NCI-H774 (cell line): ENCODE results near the gene HTR3B.

Experiments used
- DNase-seq: peaks from one replicate; lab custom pipeline; 2025; lab: John Stamatoyannopoulos, UW

HTR3B gene

GRCh38 chr11:113947994-113948393, 43.4 kb downstream of the HTR3B start:
- DNase-seq = no peak

- DNase-seq = no peak
These were observed 45.3 kb downstream of the HTR3B start for GRCh38 chr11:113949891-113950290.

DNA sequence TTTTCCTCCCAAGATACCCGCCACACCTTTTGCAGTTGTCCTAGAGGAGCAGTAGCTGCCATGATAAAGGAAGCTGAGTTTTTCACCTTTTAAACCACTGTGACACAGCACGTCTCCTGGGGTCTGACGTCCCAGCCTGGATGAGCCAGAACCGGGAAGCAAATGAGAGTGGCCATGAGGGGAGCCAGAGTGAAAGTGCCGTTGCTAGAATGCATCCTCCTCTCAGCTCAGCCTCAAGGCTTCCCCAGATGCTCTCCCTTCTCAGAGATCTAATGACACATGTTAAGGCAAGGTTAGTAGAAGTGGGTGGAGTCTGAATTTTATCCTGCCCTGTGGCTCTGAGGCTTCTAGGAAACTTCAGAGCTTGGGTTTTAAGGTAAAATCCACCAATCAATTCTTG, 46.9 kb downstream of the HTR3B start:
- no peak for DNase-seq

GRCh38 chr11:113952070-113952469, 47.5 kb downstream of the HTR3B start:
- no peak for DNase-seq

- no peak for DNase-seq
These were observed 48.0 kb downstream of the HTR3B start for GRCh38 chr11:113952588-113952987.

- DNase-seq = no peak
These were observed 49.6 kb downstream of the HTR3B start for GRCh38 chr11:113954235-113954634.

DNA sequence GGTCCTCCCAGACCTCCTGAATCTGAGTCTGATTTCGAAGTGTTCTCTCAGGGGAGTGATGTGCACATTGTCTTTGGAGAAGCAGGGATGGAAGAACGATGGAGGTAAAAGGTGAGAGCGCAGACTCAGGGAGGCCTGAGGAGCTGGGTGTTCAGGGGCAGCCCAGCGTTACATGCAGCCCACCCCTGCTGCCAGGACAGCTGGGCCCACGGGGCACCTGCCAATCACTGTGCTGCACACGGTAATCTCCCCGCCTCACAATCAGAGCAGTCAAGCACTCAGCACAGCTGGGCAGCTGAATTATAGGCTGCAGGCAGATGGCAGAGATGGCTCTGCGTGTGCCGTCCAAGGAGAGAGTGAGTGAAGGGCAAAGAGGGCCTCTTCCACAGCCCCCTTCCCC, 52.4 kb downstream of the HTR3B start:
- DNase-seq = no peak

- DNase-seq = no peak
These were observed 56.2 kb downstream of the HTR3B start for GRCh38 chr11:113960702-113961330.

DNA sequence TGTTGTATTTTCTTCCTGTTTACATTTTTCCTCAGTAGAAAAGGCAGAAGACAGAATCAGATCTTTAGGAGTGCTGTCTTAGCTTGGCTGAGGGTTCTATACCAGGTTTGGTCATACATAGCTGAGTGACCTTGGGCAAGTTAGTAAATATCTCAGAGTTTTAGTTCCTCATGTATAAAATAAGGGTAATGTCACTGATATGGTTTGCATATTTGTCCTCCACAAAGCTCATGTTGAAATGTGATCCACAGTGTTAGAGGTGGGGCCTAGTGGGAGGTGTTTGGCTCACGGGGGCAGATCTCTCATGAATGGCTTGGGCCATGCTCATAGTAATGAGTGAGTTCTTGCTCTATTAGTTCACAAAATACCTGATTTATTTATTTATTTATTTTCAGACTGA, 62.8 kb downstream of the HTR3B start:
- no peak for DNase-seq

DNA sequence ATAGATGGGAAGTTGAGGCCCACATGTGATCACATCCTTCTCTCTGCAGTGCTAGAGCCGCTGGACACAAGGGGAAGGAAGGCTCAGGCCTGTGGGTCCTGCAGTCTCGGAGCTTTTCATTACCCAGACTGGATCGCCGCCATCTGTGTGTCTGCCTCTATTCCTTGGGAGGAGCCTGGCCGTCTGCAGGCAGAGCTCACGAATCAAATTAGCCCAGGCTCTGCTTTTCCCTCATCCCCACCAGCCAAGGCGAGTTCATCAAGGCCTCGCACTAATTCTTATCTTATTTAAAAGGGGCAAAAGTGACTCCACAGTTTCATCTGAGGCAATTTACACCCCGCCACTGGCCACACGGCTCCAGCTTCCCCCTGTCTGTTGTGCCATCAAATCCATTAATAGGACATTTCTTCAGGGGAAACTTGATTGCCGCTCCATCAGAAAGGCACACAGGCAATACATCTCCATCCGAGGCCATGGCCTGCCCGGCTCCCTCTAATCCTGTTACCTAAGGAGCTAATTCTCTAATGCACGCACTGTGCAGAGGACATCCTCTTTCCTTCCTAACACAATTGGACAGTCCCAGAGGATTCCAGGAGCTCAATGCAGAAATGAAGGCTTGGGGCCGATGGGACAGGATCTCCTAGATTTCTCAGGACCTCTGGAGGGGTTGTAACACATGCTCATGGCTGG, 67.1 kb downstream of the HTR3B start:
- DNase-seq = no peak

- peak; percentile 84 for DNase-seq
These were observed 70.3 kb downstream of the HTR3B start, which contains the start of gene HTR3A for GRCh38 chr11:113974741-113975470. Gene HTR3A, plus strand, starts transcription at chr11:113975108. Its CDS starts 218 bp downstream, at chr11:113975326.

DNA sequence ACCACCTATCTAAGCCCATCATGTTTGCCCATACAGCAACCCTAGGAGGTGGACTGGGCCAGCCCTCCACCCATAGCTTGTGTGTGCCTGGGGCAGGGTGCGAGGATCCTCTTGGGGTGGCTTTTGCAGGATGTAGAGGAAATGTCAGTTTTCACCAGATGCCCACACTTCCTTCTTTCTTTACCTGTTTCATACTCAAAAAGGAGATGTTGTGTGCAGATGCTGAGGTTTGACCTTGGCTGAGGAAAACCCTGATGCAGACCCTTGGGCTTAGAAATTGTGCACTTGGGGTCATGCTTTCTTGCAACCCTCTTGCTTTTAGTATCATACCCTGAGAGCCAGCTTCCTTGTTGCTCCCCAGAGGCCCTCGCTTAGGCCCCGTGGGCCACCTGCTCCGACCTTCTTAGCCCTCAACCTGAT, 72.5 kb downstream of the HTR3B start:
- no peak for DNase-seq

DNA sequence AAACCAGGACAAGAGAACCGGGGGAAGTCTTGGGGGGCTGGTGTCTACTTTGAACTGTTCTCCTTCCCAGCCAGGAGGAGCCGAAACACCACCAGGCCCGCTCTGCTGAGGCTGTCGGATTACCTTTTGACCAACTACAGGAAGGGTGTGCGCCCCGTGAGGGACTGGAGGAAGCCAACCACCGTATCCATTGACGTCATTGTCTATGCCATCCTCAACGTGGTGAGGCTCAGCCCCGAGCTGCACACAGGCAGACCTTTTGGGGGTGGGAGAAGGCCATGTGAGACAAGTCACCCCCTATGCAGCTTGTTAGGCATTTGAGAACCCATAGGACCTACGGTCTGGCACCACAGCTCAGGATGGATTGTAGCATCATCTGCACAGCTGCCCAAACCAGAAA, 73.1 kb downstream of the HTR3B start:
- DNase-seq = no peak

DNA sequence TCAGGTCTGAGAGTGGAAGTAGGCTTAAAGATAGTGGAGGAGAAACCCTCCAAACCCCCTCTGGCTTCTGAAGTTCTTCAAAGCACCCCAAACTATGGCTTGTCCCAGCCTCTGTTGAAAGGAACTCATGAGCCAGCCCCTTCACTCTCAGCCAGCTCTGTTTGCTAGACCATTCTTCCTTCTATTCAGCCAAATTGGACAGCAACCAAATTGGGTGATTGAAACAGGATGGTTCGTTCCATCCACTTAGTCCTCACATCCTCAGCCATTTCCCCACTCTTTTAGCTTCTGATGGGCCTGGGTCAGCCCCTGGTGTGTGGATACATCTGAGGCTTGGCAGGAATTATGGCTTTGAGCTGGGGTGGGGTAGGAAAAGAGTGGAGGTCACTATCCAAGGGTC, 74.8 kb downstream of the HTR3B start:
- no peak for DNase-seq

DNA sequence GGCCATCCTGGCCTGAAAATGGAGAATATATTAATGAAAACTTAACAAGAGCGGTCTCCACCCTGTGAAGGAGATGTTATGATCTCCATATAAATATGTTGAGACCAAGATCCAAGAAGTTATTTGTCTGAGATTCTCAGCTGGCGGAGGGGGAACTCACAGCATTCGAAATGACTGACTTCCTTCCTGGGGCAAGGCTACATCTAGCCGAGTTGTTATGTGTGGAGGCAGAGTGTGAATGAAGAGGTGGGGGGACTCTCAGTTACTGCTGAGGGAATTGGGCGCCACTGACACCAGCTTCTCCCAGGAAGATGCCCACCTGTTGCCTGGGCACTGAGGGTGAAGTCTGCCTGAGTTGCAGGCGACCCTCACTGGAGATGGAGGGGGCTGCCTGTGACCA, 76.2 kb downstream of the HTR3B start:
- DNase-seq = no peak

DNA sequence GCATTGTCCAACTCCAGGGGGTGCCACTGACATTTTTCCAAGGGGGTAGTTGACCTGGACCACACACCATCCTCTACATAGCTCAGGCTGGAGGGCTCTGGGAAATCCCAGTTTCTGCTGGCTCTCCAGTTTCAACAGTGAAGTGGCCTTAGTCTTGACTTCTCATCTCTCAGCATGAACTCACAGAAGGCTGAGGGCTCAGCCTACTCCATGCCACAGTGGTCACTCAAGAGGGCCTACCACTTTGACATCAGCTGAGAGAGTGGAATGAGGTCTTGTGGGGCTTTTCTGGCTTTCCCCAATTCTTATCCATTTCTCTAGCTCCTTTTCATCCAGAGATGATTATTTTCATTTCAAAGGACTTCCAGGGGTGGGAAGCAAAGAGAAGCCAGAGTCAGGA, 77.7 kb downstream of the HTR3B start:
- no peak for DNase-seq

GRCh38 chr11:113984781-113985180, 80.2 kb downstream of the HTR3B start:
- DNase-seq = no peak

DNA sequence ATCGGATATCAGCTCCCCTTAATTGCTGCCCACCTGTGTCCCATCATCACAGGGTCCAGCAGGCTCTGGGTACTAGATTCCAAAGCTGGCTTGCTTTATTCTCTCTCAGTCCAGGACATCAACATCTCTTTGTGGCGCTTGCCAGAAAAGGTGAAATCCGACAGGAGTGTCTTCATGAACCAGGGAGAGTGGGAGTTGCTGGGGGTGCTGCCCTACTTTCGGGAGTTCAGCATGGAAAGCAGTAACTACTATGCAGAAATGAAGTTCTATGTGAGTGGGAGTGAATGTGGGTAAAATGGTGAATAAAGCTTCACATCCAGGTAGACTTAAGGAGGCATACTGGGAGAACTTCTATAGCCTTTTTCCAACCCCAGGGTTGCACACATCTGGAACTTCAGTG, 81.3 kb downstream of the HTR3B start:
- DNase-seq = no peak

DNA sequence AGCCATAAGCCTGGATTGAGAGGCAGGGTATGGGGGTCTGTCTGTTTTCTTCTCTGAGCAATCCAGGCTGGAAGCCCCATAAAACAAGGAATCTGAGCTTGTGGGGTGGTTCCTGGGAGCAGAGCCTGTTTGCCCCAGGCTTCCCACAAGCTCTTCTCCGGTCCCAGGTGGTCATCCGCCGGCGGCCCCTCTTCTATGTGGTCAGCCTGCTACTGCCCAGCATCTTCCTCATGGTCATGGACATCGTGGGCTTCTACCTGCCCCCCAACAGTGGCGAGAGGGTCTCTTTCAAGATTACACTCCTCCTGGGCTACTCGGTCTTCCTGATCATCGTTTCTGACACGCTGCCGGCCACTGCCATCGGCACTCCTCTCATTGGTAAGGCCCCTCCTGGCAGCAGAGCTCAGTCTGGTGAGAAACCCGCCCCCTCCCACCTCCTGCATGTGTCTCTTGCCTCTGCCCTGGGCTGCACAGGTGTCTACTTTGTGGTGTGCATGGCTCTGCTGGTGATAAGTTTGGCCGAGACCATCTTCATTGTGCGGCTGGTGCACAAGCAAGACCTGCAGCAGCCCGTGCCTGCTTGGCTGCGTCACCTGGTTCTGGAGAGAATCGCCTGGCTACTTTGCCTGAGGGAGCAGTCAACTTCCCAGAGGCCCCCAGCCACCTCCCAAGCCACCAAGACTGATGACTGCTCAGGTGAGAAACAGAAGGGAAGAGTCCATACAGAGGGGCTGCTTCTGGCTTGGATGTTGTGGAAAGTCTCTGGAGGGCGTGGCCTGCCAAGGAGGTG, 82.0 kb downstream of the HTR3B start:
- DNase-seq = no peak

DNA sequence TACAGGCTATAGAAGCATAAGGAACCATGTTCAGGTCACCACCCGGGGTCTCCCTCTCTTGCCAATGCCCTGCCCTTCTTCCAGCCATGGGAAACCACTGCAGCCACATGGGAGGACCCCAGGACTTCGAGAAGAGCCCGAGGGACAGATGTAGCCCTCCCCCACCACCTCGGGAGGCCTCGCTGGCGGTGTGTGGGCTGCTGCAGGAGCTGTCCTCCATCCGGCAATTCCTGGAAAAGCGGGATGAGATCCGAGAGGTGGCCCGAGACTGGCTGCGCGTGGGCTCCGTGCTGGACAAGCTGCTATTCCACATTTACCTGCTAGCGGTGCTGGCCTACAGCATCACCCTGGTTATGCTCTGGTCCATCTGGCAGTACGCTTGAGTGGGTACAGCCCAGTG, 84.8 kb downstream of the HTR3B start:
- DNase-seq = no peak

DNA sequence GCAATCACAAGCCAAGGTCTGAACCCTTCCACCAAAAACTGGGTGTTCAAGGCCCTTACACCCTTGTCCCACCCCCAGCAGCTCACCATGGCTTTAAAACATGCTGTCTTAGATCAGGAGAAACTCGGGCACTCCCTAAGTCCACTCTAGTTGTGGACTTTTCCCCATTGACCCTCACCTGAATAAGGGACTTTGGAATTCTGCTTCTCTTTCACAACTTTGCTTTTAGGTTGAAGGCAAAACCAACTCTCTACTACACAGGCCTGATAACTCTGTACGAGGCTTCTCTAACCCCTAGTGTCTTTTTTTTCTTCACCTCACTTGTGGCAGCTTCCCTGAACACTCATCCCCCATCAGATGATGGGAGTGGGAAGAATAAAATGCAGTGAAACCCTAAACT, 85.3 kb downstream of the HTR3B start:
- no peak for DNase-seq

GRCh38 chr11:113991170-113991569, 86.6 kb downstream of the HTR3B start:
- DNase-seq = no peak
